ENCODE measurements around the gene DNAH2. TPM values are rescaled to one million over a fixed set of nuclear protein-coding genes. Genes with fewer than 3 reads are reported as not detected.

The DNAH2 gene
- polyA plus RNA-seq, 2 of the 4 experiments (the other 2 are of a cell fraction): 0.01 to 0.08 TPM

- 0 out of 2 replicates have a peak, but pooled peaks have one; percentile 47 for TF ChIP-seq MYC (IDR thresholded peaks at IDR 0.05; ENCODE audit: borderline replicate concordance, low read length)
- no peak for TF ChIP-seq TFCP2L1 (CRISPR knock-in tag; IDR thresholded peaks at IDR 0.05)
- no peak for TF ChIP-seq EP300 (IDR thresholded peaks at IDR 0.05)
- no peak for TF ChIP-seq JUN (IDR thresholded peaks at IDR 0.05)
- TF ChIP-seq GATA3 (IDR thresholded peaks at IDR 0.05; ENCODE audit: borderline replicate concordance): no peak
- TF ChIP-seq POLR2AphosphoS2 (conservative IDR thresholded peaks at IDR 0.05; ENCODE audit: low read length): peak; percentile 64; the same call in 1 of the 2 replicates
- TF ChIP-seq KDM1A (IDR thresholded peaks at IDR 0.05; ENCODE audit: low read depth): no peak
- TF ChIP-seq BHLHE40 (IDR thresholded peaks at IDR 0.05; ENCODE audit: low read depth, low read length): peak; percentile 66
- Histone ChIP-seq H3K4me2 (peak overlapping the region; percentile 96; the same call in 2 of the 3 replicates), H3K9me3 (no peaks in the 10 kb centered on the region), H3K27ac (peak overlapping the region in 1 of 2 experiments; percentile 89; a peak in 4 of 6 replicates), H3K4me3 (no peak overlapping the region), H3K4me1 (peaks cover 44% of the 10 kb centered on the region)
- CTCF ChIA-PET: interaction anchor here (0.8 to 25.1 kb wide), 5 partner anchors 2 to 60 kb away, joined by 3 to 677 read pairs (median 8); partner anchors contain the start of genes KDM6B and NAA38
- ATAC-seq: no peak
- FAIRE-seq: no peak
- WGBS (ENCODE audit: missing lambda C conversion rate): 41% methylated on average over 2 of the region's 2 CpGs
- DNase-seq (ENCODE audit: low read depth in 1 of 2, low spot score in 1 of 2): peak; percentile 59 to 80
- POLR2A ChIA-PET: interaction anchor here (6.7 kb wide), 1 partner anchor 17 kb away, joined by 44 read pairs; the partner anchor contains the start of genes CYB5D1 and NAA38
Measured at GRCh38 chr17:7839876-7840261, 122.3 kb downstream of the DNAH2 start.

- DNase-seq (ENCODE audit: low read depth in 1 of 2, low spot score in 1 of 2): no peak
- POLR2A ChIA-PET: interaction anchor here (5.7 kb wide), 1 partner anchor 16 kb away, joined by 65 read pairs; the partner anchor contains the start of genes CYB5D1 and NAA38
- TF ChIP-seq FOXS1 (CRISPR knock-in tag; IDR thresholded peaks at IDR 0.05) (no peak), RNF2 (IDR thresholded peaks at IDR 0.05; ENCODE audit: borderline replicate concordance, low read depth) (no peak), EHMT2 (IDR thresholded peaks at IDR 0.05; ENCODE audit: low read depth) (no peak), PBX3 (IDR thresholded peaks at IDR 0.05) (no peak), E2F6 (IDR thresholded peaks at IDR 0.05; ENCODE audit: borderline replicate concordance, low read depth) (no peak), CBX2 (IDR thresholded peaks at IDR 0.05; ENCODE audit: borderline replicate concordance, low read depth) (no peak)
- no peak for ATAC-seq
- 74% methylated on average over 1 of the region's 1 CpG for whole genome bisulfite sequencing (ENCODE audit: missing lambda C conversion rate)
- Histone ChIP-seq H3K27ac (0 out of 6 replicates have a peak overlapping the region, but pooled peaks of 1 of the 2 experiments have one; percentile 5), H3K4me3 (no peak overlapping the region), H3K9me3 (no peaks in the 10 kb centered on the region), H3K4me1 (peaks cover 49% of the 10 kb centered on the region), H3K4me2 (peak overlapping the region; percentile 96; the same call in 2 of the 3 replicates)
- FAIRE-seq: no peak
- CTCF ChIA-PET: interaction anchor here (0.8 to 25.1 kb wide), 9 partner anchors 1 to 217 kb away, joined by 3 to 677 read pairs (median 5); partner anchors contain the start of genes KDM6B and NAA38
Measured at GRCh38 chr17:7840441-7840840, 122.9 kb downstream of the DNAH2 start.

- peak overlapping the region; percentile 96; a peak in 5 of 6 replicates for H3K27ac ChIP-seq
- H3K4me3 ChIP-seq: peak overlapping the region; percentile 80
- FAIRE-seq (no peak), ATAC-seq (no peak), DNase-seq (ENCODE audit: low read depth in 1 of 2, low spot score in 1 of 2) (no peak)
- 84% methylated on average over 1 of the region's 1 CpG for WGBS (ENCODE audit: missing lambda C conversion rate)
- TF ChIP-seq HMGXB4 (CRISPR knock-in tag; IDR thresholded peaks at IDR 0.05; ENCODE audit: borderline replicate concordance) (no peak), NPAS2 (CRISPR knock-in tag; IDR thresholded peaks at IDR 0.05; ENCODE audit: borderline replicate concordance) (no peak), HDAC2 (IDR thresholded peaks at IDR 0.05) (peak; percentile 73; the same call in 1 of the 2 replicates), KDM1A (IDR thresholded peaks at IDR 0.05; ENCODE audit: low read depth) (peak; percentile 89; the same call in 1 of the 2 replicates), RNF2 (IDR thresholded peaks at IDR 0.05; ENCODE audit: borderline replicate concordance, low read depth) (no peak), CBX8 (IDR thresholded peaks at IDR 0.05) (no peak)
- ChIA-PET CTCF (interaction anchor here (1.0 to 25.1 kb wide), 8 partner anchors 1 to 217 kb away, joined by 3 to 677 read pairs (median 5); partner anchors contain the start of genes KDM6B and NAA38), POLR2A (interaction anchor here (5.7 kb wide), 1 partner anchor 16 kb away, joined by 65 read pairs; the partner anchor contains the start of genes CYB5D1 and NAA38)
- peaks cover 52% of the 10 kb centered on the region for H3K4me1 ChIP-seq
- peak overlapping the region; percentile 91 for H3K4me2 ChIP-seq
- no peaks in the 10 kb centered on the region for H3K9me3 ChIP-seq
Measured at GRCh38 chr17:7840875-7841274, 123.3 kb downstream of the DNAH2 start.

Measured in A549 (cell line).